ENCODE measurements around the gene ARHGAP27. TPM values are rescaled to one million over a fixed set of nuclear protein-coding genes. Genes with fewer than 3 reads are reported as not detected.

The ARHGAP27 gene
- total and polyA plus RNA-seq, 9 of the 15 experiments (the other 6 are each of a cell fraction or from before 2014, with no cell fraction given): 0.04 to 4.6 (median 2.1) TPM

- ATAC-seq (no peak), FAIRE-seq (no peak), DNase-seq (ENCODE audit: extremely low read depth in 1 of 4, low spot score in 3 of 4) (no peak)
- Histone ChIP-seq H3K9me3 (replicated peaks; ENCODE audit: control insufficient read depth, insufficient read depth, low read depth, low read length) (no peaks in the 10 kb centered on the region), H3K27ac (ENCODE audit: extremely low read depth, low read depth, low read length) (no peak overlapping the region), H3K9ac (ENCODE audit: insufficient read depth in 1 of 2, low read depth in 2 of 2, low read length in 2 of 2) (no peak overlapping the region), H3K27me3 (ENCODE audit: control insufficient read depth in 2 of 2, insufficient read depth in 2 of 2, low read length in 2 of 2) (peaks cover 0 to 3% of the 10 kb centered on the region in 2 experiments; a peak in 1 of 5 replicates), H3K4me2 (ENCODE audit: insufficient read depth, low read length) (no peak overlapping the region), H3K79me2 (ENCODE audit: control insufficient read depth, insufficient read depth, low read length) (no peaks in the 10 kb centered on the region), H3K4me1 (replicated peaks in 1 of 2; ENCODE audit: control insufficient read depth in 2 of 2, insufficient read depth in 2 of 2, low read length in 2 of 2) (peaks cover 2 to 14% of the 10 kb centered on the region in 2 experiments; a peak in 4 of 5 replicates), H3K4me3 (no peak overlapping the region), H3K36me3 (ENCODE audit: control insufficient read depth, insufficient read depth, low read length) (no peaks in the 10 kb centered on the region), H3K9me1 (ENCODE audit: control insufficient read depth, insufficient read depth, low read length) (no peaks in the 10 kb centered on the region), H4K20me1 (replicated peaks; ENCODE audit: control insufficient read depth, insufficient read depth, low read length) (no peaks in the 10 kb centered on the region), H2AFZ (ENCODE audit: low read depth, low read length) (no peak overlapping the region)
- POLR2A ChIA-PET: interaction anchor here (0.8 kb wide), 1 partner anchor 26 kb away, joined by 3 read pairs; no protein-coding TSS in a partner anchor
- in situ Hi-C loops (cut with MboI): loop anchor here (25.0 kb wide), 1 partner anchor 434 kb away; the partner anchor contains the start of gene SPPL2C
- no TSS peak for BruUV-seq (replicated peaks)
- CTCF ChIA-PET (ENCODE audit: low intra/inter-chr PET ratio): no interaction called here
- intact Hi-C loops (cut with micrococcal nuclease): no loop called here
- WGBS (ENCODE audit: insufficient coverage, low coverage, missing lambda C conversion rate): 0% methylated on average over 1 of the region's 1 CpG
- TF ChIP-seq RBM15 (IDR thresholded peaks at IDR 0.05; ENCODE audit: insufficient read depth, low read length): no peak
- no peak for TF ChIP-seq FOSL1 (tag; conservative IDR thresholded peaks at IDR 0.05)
- TF ChIP-seq CHD4 (IDR thresholded peaks at IDR 0.05; ENCODE audit: insufficient read depth, insufficient replicate concordance, low read depth, low read length, poor library complexity, severe bottlenecking): no peak
- no peak for TF ChIP-seq BRCA1 (IDR thresholded peaks at IDR 0.05)
- TF ChIP-seq BRCA1 (CRISPR knock-in tag; IDR thresholded peaks at IDR 0.05): no peak
- TF ChIP-seq POLR2AphosphoS2 (IDR thresholded peaks at IDR 0.05; ENCODE audit: low read length): no peak
- no peak for TF ChIP-seq SNAPC5 (CRISPR knock-in tag; IDR thresholded peaks at IDR 0.05)
- no peak for TF ChIP-seq ZNF384 (IDR thresholded peaks at IDR 0.05; ENCODE audit: low read depth, low read length)
- TF ChIP-seq BRD9 (IDR thresholded peaks at IDR 0.05; ENCODE audit: low read depth, partially characterized antibody): no peak
- no peak for TF ChIP-seq ZBTB40 (IDR thresholded peaks at IDR 0.05)
- no peak for TF ChIP-seq ZBTB40 (CRISPR knock-in tag; IDR thresholded peaks at IDR 0.05)
- TF ChIP-seq ILF3 (IDR thresholded peaks at IDR 0.05; ENCODE audit: borderline replicate concordance): no peak
- no peak for TF ChIP-seq POU5F1 (IDR thresholded peaks at IDR 0.05; ENCODE audit: borderline replicate concordance, low read depth, low read length, partially characterized antibody)
- no peak for TF ChIP-seq ARID1B (IDR thresholded peaks at IDR 0.05)
Observed at GRCh38 chr17:45402916-45403315, 29.8 kb downstream of the ARHGAP27 start.
